ENCODE measurements around the gene TJAP1.

GRCh38 chr6:43508481-43509141 lies 31.2 kb downstream of the TJAP1 start:
- TF ChIP-seq CTCF (tag by site-specific recombination; IDR thresholded peaks at IDR 0.05) (0 out of 2 replicates have a peak, but pooled peaks have one; percentile 13), KLF1 (tag by site-specific recombination; IDR thresholded peaks at IDR 0.05) (no peak), BCL11A (tag by site-specific recombination; IDR thresholded peaks at IDR 0.05; ENCODE audit: low read depth) (no peak), ZNF776 (tag by site-specific recombination; IDR thresholded peaks at IDR 0.05; ENCODE audit: borderline replicate concordance) (no peak), REST (tag by site-specific recombination; IDR thresholded peaks at IDR 0.05) (no peak), ZNF521 (tag by site-specific recombination; IDR thresholded peaks at IDR 0.05) (no peak), ZNF248 (tag by site-specific recombination; IDR thresholded peaks at IDR 0.05) (no peak), EGR2 (tag by site-specific recombination; IDR thresholded peaks at IDR 0.05; ENCODE audit: low read depth) (no peak), SP2 (tag by site-specific recombination; IDR thresholded peaks at IDR 0.05) (no peak), GLIS2 (tag by site-specific recombination; IDR thresholded peaks at IDR 0.05) (no peak)
